ENCODE data around the gene HCN4.

Gene HCN4

DNA sequence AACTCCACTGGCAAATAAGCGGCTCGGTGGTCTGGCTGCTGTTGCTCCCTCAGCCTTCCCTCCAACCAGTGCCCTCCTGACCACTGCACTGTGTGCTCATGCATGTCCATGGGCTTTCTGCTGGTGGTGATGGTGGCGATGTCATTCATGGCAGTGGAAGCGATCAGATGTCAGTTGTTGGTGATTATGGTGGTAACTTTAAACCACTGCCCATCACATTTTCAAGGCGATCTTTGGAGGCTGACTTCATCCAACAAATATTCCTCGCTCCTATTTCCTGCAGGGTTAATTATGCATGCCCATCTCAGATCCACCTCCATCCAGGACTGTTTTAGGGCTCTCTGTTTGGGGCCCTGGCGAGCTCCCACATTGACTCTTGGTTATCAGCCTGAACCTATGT is 13.4 kb upstream of the HCN4 start:
- H3K4me3 ChIP-seq (ENCODE audit: control insufficient read depth, low read depth, low read length): no peak overlapping the region
- no peak for DNase-seq (ENCODE audit: low read depth)
- TF ChIP-seq, protein P1, sequence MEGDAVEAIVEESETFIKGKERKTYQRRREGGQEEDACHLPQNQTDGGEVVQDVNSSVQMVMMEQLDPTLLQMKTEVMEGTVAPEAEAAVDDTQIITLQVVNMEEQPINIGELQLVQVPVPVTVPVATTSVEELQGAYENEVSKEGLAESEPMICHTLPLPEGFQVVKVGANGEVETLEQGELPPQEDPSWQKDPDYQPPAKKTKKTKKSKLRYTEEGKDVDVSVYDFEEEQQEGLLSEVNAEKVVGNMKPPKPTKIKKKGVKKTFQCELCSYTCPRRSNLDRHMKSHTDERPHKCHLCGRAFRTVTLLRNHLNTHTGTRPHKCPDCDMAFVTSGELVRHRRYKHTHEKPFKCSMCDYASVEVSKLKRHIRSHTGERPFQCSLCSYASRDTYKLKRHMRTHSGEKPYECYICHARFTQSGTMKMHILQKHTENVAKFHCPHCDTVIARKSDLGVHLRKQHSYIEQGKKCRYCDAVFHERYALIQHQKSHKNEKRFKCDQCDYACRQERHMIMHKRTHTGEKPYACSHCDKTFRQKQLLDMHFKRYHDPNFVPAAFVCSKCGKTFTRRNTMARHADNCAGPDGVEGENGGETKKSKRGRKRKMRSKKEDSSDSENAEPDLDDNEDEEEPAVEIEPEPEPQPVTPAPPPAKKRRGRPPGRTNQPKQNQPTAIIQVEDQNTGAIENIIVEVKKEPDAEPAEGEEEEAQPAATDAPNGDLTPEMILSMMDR (IDR thresholded peaks at IDR 0.05; ENCODE audit: control insufficient read depth, insufficient read depth, low read depth, low read length, missing control alignments): no peak

GRCh38 chr15:73380661-73381060 is 11.9 kb upstream of the HCN4 start:
- no peak for DNase-seq (ENCODE audit: low read depth)
- no peak overlapping the region for H3K4me3 ChIP-seq (ENCODE audit: control insufficient read depth, low read depth, low read length)
- TF ChIP-seq, protein P1 (IDR thresholded peaks at IDR 0.05; ENCODE audit: control insufficient read depth, insufficient read depth, low read depth, low read length, missing control alignments): no peak

GRCh38 chr15:73378089-73378488 is 9.3 kb upstream of the HCN4 start:
- TF ChIP-seq, protein P1 (IDR thresholded peaks at IDR 0.05; ENCODE audit: control insufficient read depth, insufficient read depth, low read depth, low read length, missing control alignments): no peak
- no peak for DNase-seq (ENCODE audit: low read depth)
- H3K4me3 ChIP-seq (ENCODE audit: control insufficient read depth, low read depth, low read length): no peak overlapping the region

DNA sequence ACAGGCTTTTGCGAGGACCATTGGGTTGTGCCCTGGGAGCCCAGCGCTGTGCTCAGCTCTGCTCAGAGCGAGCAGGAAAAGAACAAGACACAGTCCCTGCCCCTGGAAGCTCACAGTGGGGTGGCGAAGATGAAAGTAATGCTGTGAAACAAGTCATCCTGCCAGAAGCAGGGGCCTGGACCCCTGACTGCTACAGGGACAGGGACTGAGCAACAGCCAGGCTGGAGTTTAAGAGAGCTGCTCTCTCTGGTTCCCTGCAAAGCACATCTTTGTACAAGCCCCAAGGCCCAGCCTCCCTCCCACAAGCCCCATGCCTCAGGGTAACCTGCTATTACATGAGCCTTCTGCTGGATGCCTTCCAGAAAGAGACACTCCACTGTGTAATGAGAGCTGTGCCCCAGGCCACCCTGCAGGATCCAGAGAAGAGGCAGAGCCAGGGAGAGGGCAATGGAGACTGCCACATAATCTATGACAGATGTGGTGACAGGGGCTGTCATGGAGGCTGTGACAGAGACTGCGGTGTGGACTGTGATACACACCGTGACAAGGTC is 7.1 kb upstream of the HCN4 start:
- H3K4me3 ChIP-seq (ENCODE audit: control insufficient read depth, low read depth, low read length): no peak overlapping the region
- TF ChIP-seq, protein P1 (IDR thresholded peaks at IDR 0.05; ENCODE audit: control insufficient read depth, insufficient read depth, low read depth, low read length, missing control alignments): no peak
- no peak for DNase-seq (ENCODE audit: low read depth)

- TF ChIP-seq, protein P1 (IDR thresholded peaks at IDR 0.05; ENCODE audit: control insufficient read depth, insufficient read depth, low read depth, low read length, missing control alignments): no peak
- DNase-seq (ENCODE audit: low read depth): no peak
- H3K4me3 ChIP-seq (ENCODE audit: control insufficient read depth, low read depth, low read length): no peak overlapping the region
Observed at GRCh38 chr15:73375012-73375411, 6.3 kb upstream of the HCN4 start.

DNA sequence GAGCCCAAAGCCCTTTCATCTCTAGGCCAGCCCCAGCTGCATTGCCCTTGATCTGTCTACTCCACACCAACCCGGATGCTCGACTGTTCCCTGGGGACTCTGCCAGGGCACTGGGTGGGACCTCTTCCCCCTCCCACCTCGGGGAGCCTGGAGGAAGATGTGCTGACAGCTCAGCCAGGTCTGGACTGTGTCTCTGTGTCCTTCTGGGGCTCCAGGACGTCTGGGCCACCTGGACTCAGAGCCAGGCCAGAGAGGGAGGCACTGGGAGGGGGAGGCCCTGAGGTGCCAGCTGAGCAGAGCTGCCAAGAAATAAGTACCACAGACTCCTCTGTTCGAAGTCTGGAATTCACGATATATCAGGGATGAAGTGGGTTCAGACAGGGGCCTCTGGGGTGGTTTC is 5.8 kb upstream of the HCN4 start:
- TF ChIP-seq, protein P1 (IDR thresholded peaks at IDR 0.05; ENCODE audit: control insufficient read depth, insufficient read depth, low read depth, low read length, missing control alignments): no peak
- no peak overlapping the region for H3K4me3 ChIP-seq (ENCODE audit: control insufficient read depth, low read depth, low read length)

DNA sequence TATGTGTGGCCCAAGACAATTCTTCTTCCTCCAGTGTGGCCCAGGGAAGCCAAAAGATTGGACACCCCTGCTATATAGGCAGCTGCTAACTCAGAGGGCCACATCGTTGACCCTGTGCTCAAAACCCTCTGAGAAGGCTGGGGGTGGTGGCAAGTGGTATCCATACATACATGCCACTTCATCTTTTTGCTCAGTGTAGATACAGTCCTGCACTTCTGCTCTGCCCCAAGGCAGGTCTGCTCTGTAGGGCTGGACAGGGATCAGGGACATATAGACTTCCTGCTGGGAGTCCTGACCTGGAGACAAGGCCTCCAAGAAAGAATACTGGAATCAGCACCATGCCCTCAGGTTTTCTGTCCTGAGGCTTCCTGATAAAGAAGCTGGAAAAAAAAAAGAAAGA is 4.5 kb upstream of the HCN4 start:
- no peak overlapping the region for H3K4me3 ChIP-seq (ENCODE audit: control insufficient read depth, low read depth, low read length)
- no peak for DNase-seq (ENCODE audit: low read depth)
- TF ChIP-seq, protein P1 (IDR thresholded peaks at IDR 0.05; ENCODE audit: control insufficient read depth, insufficient read depth, low read depth, low read length, missing control alignments): no peak

More for the DNA sequence above, 5.8 kb upstream of the HCN4 start:
- DNase-seq (ENCODE audit: low read depth): no peak

Measured in AG09309 (cell line).